Effector memory CD4-positive, alpha-beta T cell (primary cell): Measurements from ENCODE around the gene TNKS1BP1.

Experiments
- DNase-seq, 3 donors: peaks; one replicate each; pipeline ENCODE4 v3.0.0-alpha.2; 2020
- H3K27ac ChIP-seq: 2 replicates; pipeline ENCODE4 v1.7.0; 2013; ENCODE audit warnings: mild to moderate bottlenecking, low read length, moderate library complexity; ENCODE audit not compliant: insufficient read depth, poor library complexity, severe bottlenecking
- H3K27me3 ChIP-seq: replicated peaks from 2 replicates; pipeline ENCODE4 v1.7.0; 2013; ENCODE audit warnings: mild to moderate bottlenecking, low read length; ENCODE audit not compliant: insufficient read depth, control insufficient read depth, poor library complexity, severe bottlenecking
- H3K36me3 ChIP-seq: 2 replicates; pipeline ENCODE4 v1.7.0; 2013; ENCODE audit warnings: mild to moderate bottlenecking, low read length, moderate library complexity; ENCODE audit not compliant: control insufficient read depth, insufficient read depth
- H3K4me1 ChIP-seq: 2 replicates; pipeline ENCODE4 v1.7.0; 2013; ENCODE audit warnings: low read length, mild to moderate bottlenecking; ENCODE audit not compliant: control insufficient read depth, insufficient read depth, poor library complexity, severe bottlenecking
- H3K4me3 ChIP-seq: 2 replicates; pipeline ENCODE4 v1.7.0; 2013; ENCODE audit warnings: low read length, low read depth, mild to moderate bottlenecking; ENCODE audit not compliant: insufficient read depth, poor library complexity, severe bottlenecking
- H3K9me3 ChIP-seq: 2 replicates; pipeline ENCODE4 v1.7.0; 2013; ENCODE audit warnings: mild to moderate bottlenecking, low read length, moderate library complexity; ENCODE audit not compliant: control insufficient read depth

The TNKS1BP1 gene

GRCh38 chr11:57263351-57263750, 61.4 kb downstream of the TNKS1BP1 start:
- H3K27me3 ChIP-seq, result no peaks in the 10 kb centered on the region
- no peak for DNase-seq
- H3K4me1 ChIP-seq, result no peaks in the 10 kb centered on the region
- H3K9me3 ChIP-seq, result peaks cover 8% of the 10 kb centered on the region
- no peak overlapping the region for H3K27ac ChIP-seq
- no peaks in the 10 kb centered on the region for H3K36me3 ChIP-seq
- no peak overlapping the region for H3K4me3 ChIP-seq

- no peak for DNase-seq
- Histone ChIP-seq H3K4me3 (no peak overlapping the region), H3K36me3 (no peaks in the 10 kb centered on the region), H3K4me1 (no peaks in the 10 kb centered on the region), H3K9me3 (peaks cover 8% of the 10 kb centered on the region), H3K27me3 (no peaks in the 10 kb centered on the region), H3K27ac (no peak overlapping the region)
Measured at GRCh38 chr11:57262157-57262556, 62.6 kb downstream of the TNKS1BP1 start.

GRCh38 chr11:57260937-57261783, 63.6 kb downstream of the TNKS1BP1 start:
- DNase-seq, result no peak
- Histone ChIP-seq H3K27ac (no peak overlapping the region), H3K36me3 (no peaks in the 10 kb centered on the region), H3K27me3 (no peaks in the 10 kb centered on the region), H3K4me3 (no peak overlapping the region), H3K4me1 (no peaks in the 10 kb centered on the region), H3K9me3 (peaks cover 6% of the 10 kb centered on the region)

- Histone ChIP-seq H3K4me3 (no peak overlapping the region), H3K9me3 (no peaks in the 10 kb centered on the region), H3K27ac (no peak overlapping the region), H3K27me3 (no peaks in the 10 kb centered on the region), H3K4me1 (no peaks in the 10 kb centered on the region), H3K36me3 (no peaks in the 10 kb centered on the region)
- DNase-seq, result no peak
Measured at GRCh38 chr11:57256119-57256518, 68.6 kb downstream of the TNKS1BP1 start.

GRCh38 chr11:57255618-57256017, 69.1 kb downstream of the TNKS1BP1 start:
- Histone ChIP-seq H3K9me3 (no peaks in the 10 kb centered on the region), H3K27me3 (no peaks in the 10 kb centered on the region), H3K36me3 (no peaks in the 10 kb centered on the region), H3K4me1 (no peaks in the 10 kb centered on the region), H3K27ac (no peak overlapping the region), H3K4me3 (no peak overlapping the region)
- no peak for DNase-seq

GRCh38 chr11:57254631-57255030, 70.1 kb downstream of the TNKS1BP1 start:
- Histone ChIP-seq H3K27ac (no peak overlapping the region), H3K9me3 (no peaks in the 10 kb centered on the region), H3K4me3 (no peak overlapping the region), H3K4me1 (no peaks in the 10 kb centered on the region), H3K27me3 (no peaks in the 10 kb centered on the region), H3K36me3 (no peaks in the 10 kb centered on the region)
- DNase-seq, result no peak

GRCh38 chr11:57251491-57252104, 73.2 kb downstream of the TNKS1BP1 start:
- Histone ChIP-seq H3K9me3 (no peaks in the 10 kb centered on the region), H3K27ac (no peak overlapping the region), H3K4me3 (no peak overlapping the region), H3K36me3 (no peaks in the 10 kb centered on the region), H3K27me3 (no peaks in the 10 kb centered on the region), H3K4me1 (no peaks in the 10 kb centered on the region)
- DNase-seq, result no peak

- DNase-seq, result no peak
Measured at GRCh38 chr11:57251037-57251436, 73.7 kb downstream of the TNKS1BP1 start.

More at GRCh38 chr11:57251037-57251436, 73.7 kb downstream of the TNKS1BP1 start:
- H3K27ac ChIP-seq, result no peak overlapping the region
- H3K27me3 ChIP-seq, result no peaks in the 10 kb centered on the region
- no peaks in the 10 kb centered on the region for H3K9me3 ChIP-seq
- H3K4me1 ChIP-seq, result no peaks in the 10 kb centered on the region
- H3K36me3 ChIP-seq, result no peaks in the 10 kb centered on the region
- no peak overlapping the region for H3K4me3 ChIP-seq
